HepG2 (cell line): ENCODE measurements around the gene GALNTL6. TPM values are rescaled to one million over a fixed set of nuclear protein-coding genes. Genes with fewer than 3 reads are reported as not detected.

Experiments
- ATAC-seq: fragments of 200-7000 bp; cut with Tn5 transposase; 3 replicates; pipeline ENCODE4 v1.9.1; 2020; ENCODE audit warnings: mild to moderate bottlenecking, moderate library complexity
- BruUV-seq: library from RNA; stranded (reverse); fragments of 400-500 nt; replicated peaks from 2 replicates; lab custom pipeline; 2021; lab: Mats Ljungman, UMichigan
- CTCF ChIA-PET: fragments of 300-600 bp; formaldehyde crosslinking; extraction: SDS; loops from one replicate; lab custom pipeline; 2021; ENCODE audit warnings: low total read pairs, inconsistent platforms, low intra/inter-chr PET ratio; lab: Yijun Ruan, JAX
- POLR2A ChIA-PET: fragments of 350-600 bp; sonication (Branson Sonifier 250); formaldehyde crosslinking; loops from one replicate; lab custom pipeline; 2020; ENCODE audit warnings: antibody characterized with exemption, inconsistent platforms; lab: Yijun Ruan, JAX
- DNase-seq: peaks from one replicate; pipeline ENCODE4 v3.0.0-alpha.2; 2015; ENCODE audit warnings: low spot score
- FAIRE-seq: peaks from 3 replicates; lab custom pipeline; 2011; peaks lifted over from hg19 to GRCh38; lab: Jason Lieb, UNC
- H2AFZ ChIP-seq: one replicate; pipeline ENCODE4 v1.6.1; 2011; ENCODE audit warnings: low read length, inconsistent platforms
- H3K27ac ChIP-seq: fragments of 300-600 bp; 3 replicates; pipeline ENCODE4 v1.8.0; 2011; ENCODE audit warnings: mixed run types, mild to moderate bottlenecking, mixed read lengths, low read length, inconsistent platforms; ENCODE audit not compliant: insufficient read depth; ENCODE audit errors: extremely low read length
- H3K27me3 ChIP-seq, 2 experiments: fragments of 200-600 bp in 1 of 2; 2 replicates in 1 of 2; 3 replicates in 1 of 2; pipeline versions ENCODE4 v1.6.0 to v1.8.0; 2011; ENCODE audit warnings: low read length in 2 of 2, mild to moderate bottlenecking in 2 of 2, moderate library complexity in 2 of 2, inconsistent platforms in 1 of 2; ENCODE audit not compliant: insufficient read depth in 2 of 2, control insufficient read depth in 1 of 2
- H3K36me3 ChIP-seq, 2 experiments: fragments of 200-600 bp in 1 of 2; replicated peaks in 1 of 2; 2 replicates in 1 of 2; 3 replicates in 1 of 2; pipeline versions ENCODE4 v1.5.1 to v1.8.0; 2011; ENCODE audit warnings: low read length in 2 of 2, inconsistent platforms in 1 of 2; ENCODE audit not compliant: insufficient read depth in 2 of 2, control insufficient read depth in 1 of 2
- H3K4me1 ChIP-seq: 2 replicates; pipeline ENCODE4 v1.5.1; 2012; ENCODE audit warnings: low read length, inconsistent platforms; ENCODE audit not compliant: insufficient read depth
- H3K4me2 ChIP-seq: 2 replicates; pipeline ENCODE4 v1.6.0; 2011; ENCODE audit warnings: low read depth, low read length, inconsistent platforms
- H3K4me3 ChIP-seq, 3 experiments: fragments of 200-600 bp in 1 of 3; sonication (generic), shearing (Covaris generic) in 1 of 3; replicated peaks in 1 of 3; 2 replicates each; pipeline ENCODE4 v1.5.1; 2011 to 2016; ENCODE audit warnings: low read length in 3 of 3, inconsistent platforms in 2 of 3, low read depth in 2 of 3, mild to moderate bottlenecking in 2 of 3, control low read depth in 1 of 3, mixed read lengths in 1 of 3; ENCODE audit not compliant: insufficient read depth in 1 of 3
- H3K79me2 ChIP-seq: one replicate; pipeline ENCODE4 v1.6.1; 2011; ENCODE audit warnings: low read length, inconsistent platforms; ENCODE audit not compliant: insufficient read depth
- H3K9ac ChIP-seq: 2 replicates; pipeline ENCODE4 v1.6.0; 2011; ENCODE audit warnings: mild to moderate bottlenecking, low read depth, low read length, inconsistent platforms; ENCODE audit not compliant: insufficient read depth
- H3K9me3 ChIP-seq: 2 replicates; pipeline ENCODE4 v1.5.1; 2012; ENCODE audit warnings: mild to moderate bottlenecking, low read length
- H4K20me1 ChIP-seq: 2 replicates; pipeline ENCODE4 v1.6.0; 2011; ENCODE audit warnings: inconsistent platforms, mild to moderate bottlenecking, low read length, moderate library complexity; ENCODE audit not compliant: insufficient read depth
- ARNT ChIP-seq: fragments of 450-650 bp; IDR thresholded peaks from 2 replicates; pipeline ENCODE4 v1.6.1; 2017
- ATF7 ChIP-seq, 2 experiments: fragments of 450-650 bp in 1 of 2; sonication (generic) in 1 of 2; formaldehyde crosslinking in 1 of 2; IDR thresholded peaks; 2 replicates each; pipeline versions ENCODE4 v1.4.0 to v1.6.1; 2016 to 2020; ENCODE audit warnings: antibody characterized with exemption in 1 of 2, mild to moderate bottlenecking in 1 of 2, missing genetic modification reagents in 1 of 2
- CREB1 ChIP-seq, 2 experiments: fragments of 450-650 bp in 1 of 2; IDR thresholded peaks; 2 replicates each; pipeline ENCODE4 v1.6.1; 2016 to 2017; ENCODE audit warnings: control low read depth in 1 of 2, mild to moderate bottlenecking in 1 of 2, missing compliant biosample characterization in 1 of 2, missing genetic modification characterization in 1 of 2
- HES4 ChIP-seq: sonication (generic); formaldehyde crosslinking; IDR thresholded peaks from 2 replicates; pipeline ENCODE4 v1.9.0; 2021; ENCODE audit warnings: mild to moderate bottlenecking, missing genetic modification reagents, borderline replicate concordance
- PAWR ChIP-seq: sonication (generic); formaldehyde crosslinking; IDR thresholded peaks from 2 replicates; pipeline ENCODE4 v1.4.0; 2020; ENCODE audit warnings: missing genetic modification reagents, mild to moderate bottlenecking, borderline replicate concordance
- PLRG1 ChIP-seq: fragments of 450-650 bp; conservative IDR thresholded peaks from 2 replicates; pipeline ENCODE4 v1.6.1; 2016
- POLR2G ChIP-seq: fragments of 200-400 bp; formaldehyde crosslinking; IDR thresholded peaks from 2 replicates; pipeline ENCODE4 v1.6.1; 2018; ENCODE audit warnings: mild to moderate bottlenecking, low read depth, low read length, moderate library complexity
- ZNF230 ChIP-seq: sonication (generic); formaldehyde crosslinking; IDR thresholded peaks from 2 replicates; pipeline ENCODE4 v1.4.0; 2020; ENCODE audit warnings: mild to moderate bottlenecking, missing genetic modification reagents
- ZNF501 ChIP-seq: sonication (generic); formaldehyde crosslinking; IDR thresholded peaks from 2 replicates; pipeline ENCODE4 v1.5.1; 2020; ENCODE audit warnings: mild to moderate bottlenecking, moderate library complexity, missing genetic modification reagents
- ZNF543 ChIP-seq: sonication (generic); formaldehyde crosslinking; IDR thresholded peaks from 2 replicates; pipeline ENCODE4 v1.4.0; 2020; ENCODE audit warnings: mild to moderate bottlenecking, missing genetic modification reagents
- WGBS: methylation state at CpG from one replicate; pipeline ENCODE4 v1.1.6; 2017; ENCODE audit warnings: low lambda C conversion rate; 5-methylcytosine and 5-hydroxymethylcytosine counted together
- in situ Hi-C: cut with HindIII; loops from 2 replicates; pipeline ENCODE4 v1.10.0; 2017; ENCODE audit warnings: low pct_unique_long_range_greater_than_20kb; ENCODE audit not compliant: extremely low pct_ligation_motif_present
- intact Hi-C: fragments of 100-400 bp; cut with micrococcal nuclease; formaldehyde crosslinking; loops from one replicate; pipeline ENCODE4 v1.10.0; 2022; ENCODE audit not compliant: unreplicated experiment
- polyA plus RNA-seq, 8 experiments: library from polyadenylated mRNA; depleted of rRNA in 3 of 8; stranded (reverse) in 7 of 8; unstranded in 1 of 8; fragments of >200 nt; fragmentation: Illumina TruSeq in 4 of 8; extraction: Trizol in 4 of 8; gene quantifications; 2 replicates each; pipeline versions ENCODE4 v1.2.1 to v1.2.3, GENCODE V29; 2011 to 2016; ENCODE audit warnings: low read depth in 4 of 8, missing spikeins in 1 of 8, mixed read lengths in 1 of 8; ENCODE audit not compliant: insufficient read depth in 1 of 8
- total RNA-seq, 5 experiments: library from RNA; depleted of rRNA; stranded (reverse); fragments of >200 nt; fragmentation: Illumina TruSeq; extraction: Trizol; gene quantifications; 2 replicates each; pipeline ENCODE4 v1.2.3, GENCODE V29; 2016; ENCODE audit warnings: low read depth in 1 of 5
- TF ChIP-seq, protein P1 (sequence below): sonication (generic); formaldehyde crosslinking; IDR thresholded peaks from 2 replicates; pipeline ENCODE4 v1.5.0; 2020; ENCODE audit warnings: missing genetic modification reagents
- TF ChIP-seq, protein P2 (sequence below): sonication (generic); formaldehyde crosslinking; IDR thresholded peaks from 2 replicates; pipeline ENCODE4 v1.4.0; 2020; ENCODE audit warnings: missing genetic modification reagents
- TF ChIP-seq, protein P3 (sequence below): sonication (generic); formaldehyde crosslinking; conservative IDR thresholded peaks from 2 replicates; pipeline ENCODE4 v1.4.0; 2020; ENCODE audit warnings: missing genetic modification reagents
- TF ChIP-seq, protein P4 (sequence below): sonication (generic); formaldehyde crosslinking; IDR thresholded peaks from 2 replicates; pipeline ENCODE4 v1.8.0; 2022; ENCODE audit warnings: mild to moderate bottlenecking, missing genetic modification reagents

Gene GALNTL6
- total and polyA plus RNA-seq, 2 of the 13 experiments (the other 11 are each of a cell fraction or from before 2014, with no cell fraction given) = not detected

DNA sequence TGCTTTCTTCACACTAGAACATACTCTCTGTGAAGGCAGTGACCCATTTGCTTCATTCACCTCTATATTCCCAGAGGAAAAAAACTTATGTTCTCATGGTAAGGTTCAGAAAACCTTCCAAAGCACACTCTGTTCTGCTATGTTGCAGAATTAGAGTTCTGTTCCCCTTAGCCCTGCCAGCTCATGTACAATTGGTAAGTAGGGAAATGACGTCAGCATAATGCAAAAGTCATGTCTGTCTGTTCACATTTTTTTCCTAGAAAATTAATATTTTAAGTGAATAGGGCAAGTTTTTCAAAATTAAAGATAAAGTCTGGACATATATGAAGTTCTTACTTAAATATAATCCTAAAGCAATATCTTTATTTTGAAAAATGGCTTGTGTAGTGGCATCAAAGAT lies 443.6 kb downstream of the GALNTL6 start:
- intact Hi-C loops = no loop called here
- POLR2A ChIA-PET = no interaction called here

DNA sequence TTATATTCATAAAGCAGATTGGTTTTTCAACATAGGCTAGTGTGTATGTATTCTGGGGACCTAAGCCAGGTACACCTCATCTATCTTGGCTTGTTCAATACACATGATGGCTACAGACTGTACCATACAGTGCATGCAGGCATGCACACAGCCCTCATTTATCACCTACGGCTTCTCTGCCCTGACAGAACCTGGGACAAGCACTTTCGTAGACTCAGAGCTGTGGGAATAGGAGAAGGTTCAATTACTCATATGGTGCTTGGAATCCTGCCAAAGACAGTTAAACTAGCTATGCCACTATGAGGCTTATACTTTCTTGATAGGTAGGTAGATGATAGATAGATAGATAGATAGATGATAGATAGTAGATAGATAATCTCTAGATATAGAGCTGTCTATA lies 457.2 kb downstream of the GALNTL6 start:
- Histone ChIP-seq H3K36me3 (no peaks in the 10 kb centered on the region), H4K20me1 (no peaks in the 10 kb centered on the region), H2AFZ (no peak overlapping the region), H3K9ac (no peak overlapping the region), H3K79me2 (no peaks in the 10 kb centered on the region), H3K27ac (no peak overlapping the region), H3K4me3 (no peak overlapping the region), H3K9me3 (no peaks in the 10 kb centered on the region), H3K4me1 (no peaks in the 10 kb centered on the region), H3K27me3 (no peaks in the 10 kb centered on the region), H3K4me2 (no peak overlapping the region)
- no peak for DNase-seq
- intact Hi-C loops = no loop called here
- ATAC-seq = no peak
- ChIA-PET POLR2A (no interaction called here), CTCF (no interaction called here)
- WGBS = 4% methylated on average over 2 of the region's 2 CpGs
- no peak for FAIRE-seq
- BruUV-seq = no TSS peak
- in situ Hi-C loops = no loop called here
- TF ChIP-seq, protein P1, sequence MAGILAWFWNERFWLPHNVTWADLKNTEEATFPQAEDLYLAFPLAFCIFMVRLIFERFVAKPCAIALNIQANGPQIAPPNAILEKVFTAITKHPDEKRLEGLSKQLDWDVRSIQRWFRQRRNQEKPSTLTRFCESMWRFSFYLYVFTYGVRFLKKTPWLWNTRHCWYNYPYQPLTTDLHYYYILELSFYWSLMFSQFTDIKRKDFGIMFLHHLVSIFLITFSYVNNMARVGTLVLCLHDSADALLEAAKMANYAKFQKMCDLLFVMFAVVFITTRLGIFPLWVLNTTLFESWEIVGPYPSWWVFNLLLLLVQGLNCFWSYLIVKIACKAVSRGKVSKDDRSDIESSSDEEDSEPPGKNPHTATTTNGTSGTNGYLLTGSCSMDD (CRISPR knock-in tag) = no peak
- TF ChIP-seq ZNF230 (CRISPR knock-in tag) (no peak), POLR2G (no peak), ZNF543 (CRISPR knock-in tag) (no peak), ZNF501 (CRISPR knock-in tag) (no peak), ARNT (no peak)
- TF ChIP-seq, protein P2, sequence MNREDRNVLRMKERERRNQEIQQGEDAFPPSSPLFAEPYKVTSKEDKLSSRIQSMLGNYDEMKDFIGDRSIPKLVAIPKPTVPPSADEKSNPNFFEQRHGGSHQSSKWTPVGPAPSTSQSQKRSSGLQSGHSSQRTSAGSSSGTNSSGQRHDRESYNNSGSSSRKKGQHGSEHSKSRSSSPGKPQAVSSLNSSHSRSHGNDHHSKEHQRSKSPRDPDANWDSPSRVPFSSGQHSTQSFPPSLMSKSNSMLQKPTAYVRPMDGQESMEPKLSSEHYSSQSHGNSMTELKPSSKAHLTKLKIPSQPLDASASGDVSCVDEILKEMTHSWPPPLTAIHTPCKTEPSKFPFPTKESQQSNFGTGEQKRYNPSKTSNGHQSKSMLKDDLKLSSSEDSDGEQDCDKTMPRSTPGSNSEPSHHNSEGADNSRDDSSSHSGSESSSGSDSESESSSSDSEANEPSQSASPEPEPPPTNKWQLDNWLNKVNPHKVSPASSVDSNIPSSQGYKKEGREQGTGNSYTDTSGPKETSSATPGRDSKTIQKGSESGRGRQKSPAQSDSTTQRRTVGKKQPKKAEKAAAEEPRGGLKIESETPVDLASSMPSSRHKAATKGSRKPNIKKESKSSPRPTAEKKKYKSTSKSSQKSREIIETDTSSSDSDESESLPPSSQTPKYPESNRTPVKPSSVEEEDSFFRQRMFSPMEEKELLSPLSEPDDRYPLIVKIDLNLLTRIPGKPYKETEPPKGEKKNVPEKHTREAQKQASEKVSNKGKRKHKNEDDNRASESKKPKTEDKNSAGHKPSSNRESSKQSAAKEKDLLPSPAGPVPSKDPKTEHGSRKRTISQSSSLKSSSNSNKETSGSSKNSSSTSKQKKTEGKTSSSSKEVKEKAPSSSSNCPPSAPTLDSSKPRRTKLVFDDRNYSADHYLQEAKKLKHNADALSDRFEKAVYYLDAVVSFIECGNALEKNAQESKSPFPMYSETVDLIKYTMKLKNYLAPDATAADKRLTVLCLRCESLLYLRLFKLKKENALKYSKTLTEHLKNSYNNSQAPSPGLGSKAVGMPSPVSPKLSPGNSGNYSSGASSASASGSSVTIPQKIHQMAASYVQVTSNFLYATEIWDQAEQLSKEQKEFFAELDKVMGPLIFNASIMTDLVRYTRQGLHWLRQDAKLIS (CRISPR knock-in tag) = no peak

More for the DNA sequence above, 443.6 kb downstream of the GALNTL6 start:
- Histone ChIP-seq H3K27ac (no peak overlapping the region), H3K4me3 (no peak overlapping the region), H3K4me1 (no peaks in the 10 kb centered on the region), H3K79me2 (no peaks in the 10 kb centered on the region), H4K20me1 (no peaks in the 10 kb centered on the region), H3K9ac (no peak overlapping the region), H3K27me3 (no peaks in the 10 kb centered on the region), H3K36me3 (no peaks in the 10 kb centered on the region), H3K4me2 (no peak overlapping the region), H2AFZ (no peak overlapping the region), H3K9me3 (no peaks in the 10 kb centered on the region)
- BruUV-seq = no TSS peak
- 0% methylated on average over 1 of the region's 1 CpG for WGBS
- CTCF ChIA-PET = no interaction called here
- no peak for TF ChIP-seq HES4
- peak; percentile 80 for TF ChIP-seq CREB1 (IDR thresholded peaks at IDR 0.05)
- no peak for TF ChIP-seq CREB1 (CRISPR knock-in tag; IDR thresholded peaks at IDR 0.05)
- TF ChIP-seq, protein P3, sequence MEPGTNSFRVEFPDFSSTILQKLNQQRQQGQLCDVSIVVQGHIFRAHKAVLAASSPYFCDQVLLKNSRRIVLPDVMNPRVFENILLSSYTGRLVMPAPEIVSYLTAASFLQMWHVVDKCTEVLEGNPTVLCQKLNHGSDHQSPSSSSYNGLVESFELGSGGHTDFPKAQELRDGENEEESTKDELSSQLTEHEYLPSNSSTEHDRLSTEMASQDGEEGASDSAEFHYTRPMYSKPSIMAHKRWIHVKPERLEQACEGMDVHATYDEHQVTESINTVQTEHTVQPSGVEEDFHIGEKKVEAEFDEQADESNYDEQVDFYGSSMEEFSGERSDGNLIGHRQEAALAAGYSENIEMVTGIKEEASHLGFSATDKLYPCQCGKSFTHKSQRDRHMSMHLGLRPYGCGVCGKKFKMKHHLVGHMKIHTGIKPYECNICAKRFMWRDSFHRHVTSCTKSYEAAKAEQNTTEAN (CRISPR knock-in tag) = no peak
- TF ChIP-seq ATF7 (IDR thresholded peaks at IDR 0.05) = peak; percentile 83
- no peak for TF ChIP-seq ATF7 (CRISPR knock-in tag; IDR thresholded peaks at IDR 0.05)
- no peak for TF ChIP-seq PLRG1
- no peak for TF ChIP-seq PAWR (CRISPR knock-in tag)
- TF ChIP-seq, protein P4, sequence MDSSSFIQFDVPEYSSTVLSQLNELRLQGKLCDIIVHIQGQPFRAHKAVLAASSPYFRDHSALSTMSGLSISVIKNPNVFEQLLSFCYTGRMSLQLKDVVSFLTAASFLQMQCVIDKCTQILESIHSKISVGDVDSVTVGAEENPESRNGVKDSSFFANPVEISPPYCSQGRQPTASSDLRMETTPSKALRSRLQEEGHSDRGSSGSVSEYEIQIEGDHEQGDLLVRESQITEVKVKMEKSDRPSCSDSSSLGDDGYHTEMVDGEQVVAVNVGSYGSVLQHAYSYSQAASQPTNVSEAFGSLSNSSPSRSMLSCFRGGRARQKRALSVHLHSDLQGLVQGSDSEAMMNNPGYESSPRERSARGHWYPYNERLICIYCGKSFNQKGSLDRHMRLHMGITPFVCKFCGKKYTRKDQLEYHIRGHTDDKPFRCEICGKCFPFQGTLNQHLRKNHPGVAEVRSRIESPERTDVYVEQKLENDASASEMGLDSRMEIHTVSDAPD (CRISPR knock-in tag) = no peak
- in situ Hi-C loops = no loop called here
- no peak for DNase-seq
- no peak for FAIRE-seq
- no peak for ATAC-seq
